CD14-positive monocyte (primary cell): Measurements from ENCODE around the gene P3H2. TPM values are rescaled to one million over a fixed set of nuclear protein-coding genes. Genes with fewer than 3 reads are reported as not detected.

Source experiments
- DNase-seq, 3 donors: peaks; one replicate each; pipeline ENCODE4 v3.0.0-alpha.2; 2011 to 2022
- H2AFZ ChIP-seq: 2 replicates; pipeline ENCODE4 v1.6.0; 2012; ENCODE audit warnings: mild to moderate bottlenecking, low read depth, low read length, inconsistent platforms; ENCODE audit not compliant: insufficient read depth, poor library complexity, severe bottlenecking
- H3K27ac ChIP-seq, 2 donors: 1 replicate in 1 of 2; 2 replicates in 1 of 2; pipeline ENCODE4 v1.5.1; 2012 to 2013; ENCODE audit warnings: low read length in 2 of 2, control low read depth in 1 of 2, inconsistent platforms in 1 of 2, low read depth in 1 of 2, mild to moderate bottlenecking in 1 of 2
- H3K27me3 ChIP-seq, 2 donors: one replicate each; pipeline versions ENCODE4 v1.6.0 to v1.6.1; 2011 to 2013; ENCODE audit warnings: low read length in 2 of 2; ENCODE audit not compliant: control insufficient read depth in 2 of 2, insufficient read depth in 2 of 2
- H3K36me3 ChIP-seq, 2 donors: replicated peaks in 1 of 2; 1 replicate in 1 of 2; 2 replicates in 1 of 2; pipeline versions ENCODE4 v1.5.1 to v1.6.1; 2012 to 2013; ENCODE audit warnings: low read length in 2 of 2, control low read depth in 1 of 2, inconsistent platforms in 1 of 2, mild to moderate bottlenecking in 1 of 2; ENCODE audit not compliant: insufficient read depth in 2 of 2, control insufficient read depth in 1 of 2
- H3K4me1 ChIP-seq, 2 donors: 1 replicate in 1 of 2; 2 replicates in 1 of 2; pipeline versions ENCODE4 v1.5.1 to v1.6.1; 2012 to 2013; ENCODE audit warnings: low read length in 2 of 2, control low read depth in 1 of 2, inconsistent platforms in 1 of 2, mild to moderate bottlenecking in 1 of 2, moderate library complexity in 1 of 2; ENCODE audit not compliant: insufficient read depth in 2 of 2, control insufficient read depth in 1 of 2
- H3K4me2 ChIP-seq: replicated peaks from 2 replicates; pipeline ENCODE3; 2012; ENCODE audit warnings: low read length, moderate library complexity, mild to moderate bottlenecking; ENCODE audit not compliant: poor library complexity, severe bottlenecking; ENCODE audit errors: extremely low read depth
- H3K4me3 ChIP-seq, 3 experiments: fragments of 200-600 bp in 1 of 3; sonication (generic) in 1 of 3; replicated peaks in 1 of 3; 1 replicate in 2 of 3; 2 replicates in 1 of 3; pipeline ENCODE4 v1.5.1; 2011 to 2013; ENCODE audit warnings: low read length in 3 of 3, mild to moderate bottlenecking in 3 of 3, control low read depth in 2 of 3, low read depth in 2 of 3, inconsistent platforms in 1 of 3, moderate library complexity in 1 of 3
- H3K79me2 ChIP-seq: 2 replicates; pipeline ENCODE4 v1.6.0; 2012; ENCODE audit warnings: mild to moderate bottlenecking, control low read depth, inconsistent platforms, low read length, moderate library complexity; ENCODE audit not compliant: insufficient read depth
- H3K9ac ChIP-seq: 2 replicates; pipeline ENCODE4 v1.6.0; 2017; ENCODE audit warnings: low read length, mild to moderate bottlenecking; ENCODE audit not compliant: insufficient read depth, poor library complexity, severe bottlenecking
- H3K9me3 ChIP-seq, 2 donors: replicated peaks in 1 of 2; 1 replicate in 1 of 2; 2 replicates in 1 of 2; pipeline versions ENCODE4 v1.5.1 to v1.6.1; 2012 to 2013; ENCODE audit warnings: low read length in 2 of 2, control low read depth in 1 of 2; ENCODE audit not compliant: control insufficient read depth in 1 of 2, insufficient read depth in 1 of 2
- H4K20me1 ChIP-seq: 2 replicates; pipeline ENCODE4 v1.6.0; 2012; ENCODE audit warnings: mild to moderate bottlenecking, low read length, control low read depth, moderate library complexity; ENCODE audit not compliant: insufficient read depth
- H3K27ac Mint-ChIP-seq, 7 donors: one replicate each; pipeline ENCODE4 v1.8.0; 2020; ENCODE audit warnings: mild to moderate bottlenecking in 7 of 7, mixed read lengths in 7 of 7, moderate library complexity in 6 of 7, inconsistent platforms in 2 of 7
- H3K27me3 Mint-ChIP-seq, 3 donors: one replicate each; pipeline ENCODE4 v1.8.0; 2021 to 2022; ENCODE audit warnings: low read depth in 3 of 3, mild to moderate bottlenecking in 3 of 3, mixed read lengths in 3 of 3, moderate library complexity in 3 of 3, inconsistent platforms in 1 of 3
- H3K36me3 Mint-ChIP-seq, 2 donors: one replicate each; pipeline ENCODE4 v1.8.0; 2020; ENCODE audit warnings: mixed read lengths in 2 of 2, inconsistent platforms in 1 of 2, mild to moderate bottlenecking in 1 of 2
- H3K4me1 Mint-ChIP-seq: one replicate; pipeline ENCODE4 v1.8.0; 2020; ENCODE audit warnings: mild to moderate bottlenecking, mixed read lengths
- H3K4me3 Mint-ChIP-seq, 2 donors: one replicate each; pipeline ENCODE4 v1.8.0; 2020; ENCODE audit warnings: mild to moderate bottlenecking in 2 of 2, mixed read lengths in 2 of 2, moderate library complexity in 1 of 2
- H3K9me3 Mint-ChIP-seq, 7 donors: one replicate each; pipeline ENCODE4 v1.8.0; 2020 to 2022; ENCODE audit warnings: mixed read lengths in 7 of 7, mild to moderate bottlenecking in 6 of 7, moderate library complexity in 6 of 7, inconsistent platforms in 2 of 7
- CTCF ChIP-seq: fragments of 200-600 bp; IDR thresholded peaks from one replicate; pipeline ENCODE4 v1.8.0; 2022; ENCODE audit warnings: antibody characterized with exemption, mild to moderate bottlenecking
- WGBS: methylation state at CpG from one replicate; pipeline ENCODE4 v1.1.5; 2013; ENCODE audit warnings: missing lambda C conversion rate; ENCODE audit not compliant: insufficient coverage; 5-methylcytosine and 5-hydroxymethylcytosine counted together
- intact Hi-C, 2 donors: fragments of 100-400 bp; cut with micrococcal nuclease; formaldehyde crosslinking; loops; one replicate each; pipeline versions ENCODE4 v1.15.0 to v1.15.1; 2023
- polyA minus RNA-seq: library from RNA; depleted of rRNA, polyadenylated mRNA; stranded (reverse); fragments of >200 nt; gene quantifications from 2 replicates; pipeline ENCODE4 v1.2.3, GENCODE V29; 2012
- polyA plus RNA-seq, 3 donors: library from polyadenylated mRNA; depleted of rRNA in 1 of 3; unstranded in 2 of 3; stranded (reverse) in 1 of 3; fragments of 300-500 nt in 2 of 3; fragments of >200 nt in 1 of 3; fragmentation: Illumina TruSeq in 2 of 3; gene quantifications; 1 replicate in 2 of 3; 2 replicates in 1 of 3; pipeline ENCODE4 v1.2.3, GENCODE V29; 2012 to 2021
- total RNA-seq, 12 experiments: library from RNA in 1 of 12; stranded (reverse) in 1 of 12; fragments of 120-200 nt in 1 of 12; gene quantifications; one replicate each; pipeline ENCODE4 v1.2.4 and lab custom pipeline; 2013 to 2026; ENCODE audit warnings: mixed read lengths in 6 of 12, inconsistent platforms in 1 of 12

P3H2 gene
- 0.69 TPM for total RNA-seq (2013)
- polyA plus RNA-seq (under 1 TPM; 0.25 to 0.31 (median 0.27) TPM), polyA minus RNA-seq (under 0.01 and 0.24 TPM in 2 replicates), total RNA-seq (lab: John Stamatoyannopoulos, UW) (0.07 to 2.0 (median 0.18) reads per million in 11 experiments)

DNA sequence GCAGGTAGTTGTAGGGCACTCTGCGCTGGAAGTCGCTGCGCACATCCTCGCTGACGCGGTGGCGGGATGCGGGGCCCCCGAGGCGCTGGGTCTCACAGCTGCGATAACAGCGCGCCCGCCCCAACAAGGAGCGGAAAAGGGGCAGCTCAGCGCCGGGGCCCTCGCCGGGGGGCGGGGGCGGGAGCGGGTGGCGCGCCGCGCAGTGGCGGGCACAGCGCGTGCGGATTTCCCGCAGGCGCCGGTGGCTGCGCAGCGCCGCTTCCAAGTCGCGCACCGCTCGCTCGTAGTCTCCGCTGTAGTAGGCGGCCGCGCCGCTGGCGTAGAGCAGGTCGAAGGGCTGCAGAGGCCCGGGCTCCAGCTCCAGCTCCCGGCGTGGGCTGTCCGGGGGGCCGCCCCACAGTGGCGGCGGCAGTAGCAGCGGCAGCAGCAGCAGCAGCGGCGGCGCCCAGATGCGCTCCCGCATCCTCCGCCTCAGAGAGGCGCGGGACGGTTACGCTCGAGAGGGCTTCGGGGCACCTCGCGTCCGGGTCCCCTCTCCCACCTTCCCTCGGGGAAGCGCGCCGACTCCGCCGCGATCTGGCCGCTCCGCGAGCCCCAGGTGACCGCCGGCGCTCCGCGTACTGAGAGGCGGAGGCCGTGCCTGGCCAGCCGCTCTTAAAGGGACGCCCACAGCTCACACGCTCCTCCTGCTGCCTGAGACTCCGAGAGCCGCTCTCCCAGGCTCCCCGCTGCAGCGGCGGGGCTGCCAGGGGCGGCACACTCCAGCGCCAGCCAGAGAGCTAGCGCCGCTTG is at the start of gene P3H2:
Gene P3H2 (minus strand): TSS at position 629 of the 792 bp plus-strand sequence. CDS start 166 bp downstream, at position 463.
- Histone ChIP-seq H3K79me2 (no peaks in the 10 kb centered on the region), H3K4me3 (peak within 1 kb of the TSS; percentile 28 to 79 (median 69)), H4K20me1 (no peaks in the 10 kb centered on the region), H3K27ac (no peak within 1 kb of the TSS), H2AFZ (peak within 1 kb of the TSS; percentile 92), H3K27me3 (peaks cover 20 to 43% of the 10 kb centered on the region in 2 donors), H3K4me2 (peak within 1 kb of the TSS; percentile 96), H3K36me3 (no peaks in the 10 kb centered on the region), H3K9ac (peak within 1 kb of the TSS; percentile 58), H3K9me3 (no peaks in the 10 kb centered on the region), H3K4me1 (peaks cover 20 to 21% of the 10 kb centered on the region in 2 donors)
- Mint-ChIP-seq H3K4me3 (peak within 1 kb of the TSS; percentile 73 to 92), H3K36me3 (peaks cover 0 to 3% of the 10 kb centered on the region in 2 donors), H3K4me1 (peaks cover 15% of the 10 kb centered on the region), H3K27ac (peak within 1 kb of the TSS in 2 of 7 donors; percentile 38 to 83), H3K27me3 (peaks cover 38 to 56% (median 45%) of the 10 kb centered on the region in 3 donors), H3K9me3 (peaks cover 0 to 5% (median 2%) of the 10 kb centered on the region in 7 donors)
- DNase-seq: peak; percentile 14 to 33 (median 18)
- intact Hi-C loops: no loop called here
- TF ChIP-seq CTCF: no peak
- WGBS: under 1% methylated on average over 92 of the region's 100 CpGs

GRCh38 chr3:190169877-190170276 is 49.2 kb upstream of the P3H2 start:
- DNase-seq: no peak
- peaks cover 0 to 6% (median 3%) of the 10 kb centered on the region in 3 donors for H3K27me3 Mint-ChIP-seq
- Histone ChIP-seq H3K79me2 (no peaks in the 10 kb centered on the region), H3K36me3 (no peaks in the 10 kb centered on the region), H4K20me1 (no peaks in the 10 kb centered on the region), H3K9ac (no peak overlapping the region), H3K4me1 (no peaks in the 10 kb centered on the region), H3K9me3 (no peaks in the 10 kb centered on the region), H2AFZ (no peak overlapping the region), H3K27me3 (no peaks in the 10 kb centered on the region), H3K4me3 (peak overlapping the region in 2 of 3 experiments; percentile 12 to 39), H3K4me2 (peak overlapping the region; percentile 61), H3K27ac (no peak overlapping the region)
- peak overlapping the region; percentile 48 to 72 for H3K4me3 Mint-ChIP-seq
- intact Hi-C loops: no loop called here
- no peak for TF ChIP-seq CTCF
- H3K27ac Mint-ChIP-seq: peak overlapping the region in 1 of 7 donors; percentile 44
- WGBS: no CpG with 5 or more reads among the region's 2 CpGs
- no peaks in the 10 kb centered on the region for H3K9me3 Mint-ChIP-seq
- peaks cover 10% of the 10 kb centered on the region for H3K4me1 Mint-ChIP-seq
- H3K36me3 Mint-ChIP-seq: no peaks in the 10 kb centered on the region
